Measurements from ENCODE around the gene DMD. TPM values are rescaled to one million over a fixed set of nuclear protein-coding genes. Genes with fewer than 3 reads are reported as not detected.

DMD gene
- total RNA-seq, 1 donor, result 32.4 TPM

DNA sequence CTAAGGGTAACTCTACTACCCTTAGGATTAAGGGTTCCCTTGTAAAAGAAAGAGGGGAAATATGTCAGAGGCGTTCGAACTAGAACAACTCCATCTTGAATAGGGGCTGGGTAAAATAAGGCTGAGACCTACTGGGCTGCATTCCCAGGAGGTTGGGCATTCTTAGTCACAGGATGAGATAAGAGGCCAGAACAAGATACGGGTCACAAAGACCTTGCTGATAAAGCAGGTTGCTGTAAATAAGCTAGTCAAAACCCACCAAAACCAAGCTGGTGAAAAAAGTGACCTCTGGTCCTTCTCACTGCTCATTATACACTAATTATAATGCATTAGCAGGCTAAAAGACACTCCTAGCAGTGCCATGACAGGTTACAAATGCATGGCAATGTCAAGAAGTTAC is 922.0 kb downstream of the DMD start:
- TF ChIP-seq CTCF (IDR thresholded peaks at IDR 0.05; ENCODE audit: insufficient read depth, low read depth, low read length), result no peak
- H3K4me3 ChIP-seq (ENCODE audit: low read depth, low read length), result no peak overlapping the region
- no peak for DNase-seq (ENCODE audit: low read depth)

GRCh38 chrX:32281853-32282252 is 929.5 kb downstream of the DMD start:
- no peak for DNase-seq (ENCODE audit: low read depth)
- TF ChIP-seq CTCF (IDR thresholded peaks at IDR 0.05; ENCODE audit: insufficient read depth, low read depth, low read length), result no peak
- H3K4me3 ChIP-seq (ENCODE audit: low read depth, low read length), result no peak overlapping the region

- no peak for DNase-seq (ENCODE audit: low read depth)
- H3K4me3 ChIP-seq (ENCODE audit: low read depth, low read length), result no peak overlapping the region
- no peak for TF ChIP-seq CTCF (IDR thresholded peaks at IDR 0.05; ENCODE audit: insufficient read depth, low read depth, low read length)
Observed at GRCh38 chrX:32280921-32281320, 930.4 kb downstream of the DMD start.

GRCh38 chrX:32280489-32280888 is 930.9 kb downstream of the DMD start:
- H3K4me3 ChIP-seq (ENCODE audit: low read depth, low read length), result no peak overlapping the region
- DNase-seq (ENCODE audit: low read depth), result no peak
- TF ChIP-seq CTCF (IDR thresholded peaks at IDR 0.05; ENCODE audit: insufficient read depth, low read depth, low read length), result no peak

DNA sequence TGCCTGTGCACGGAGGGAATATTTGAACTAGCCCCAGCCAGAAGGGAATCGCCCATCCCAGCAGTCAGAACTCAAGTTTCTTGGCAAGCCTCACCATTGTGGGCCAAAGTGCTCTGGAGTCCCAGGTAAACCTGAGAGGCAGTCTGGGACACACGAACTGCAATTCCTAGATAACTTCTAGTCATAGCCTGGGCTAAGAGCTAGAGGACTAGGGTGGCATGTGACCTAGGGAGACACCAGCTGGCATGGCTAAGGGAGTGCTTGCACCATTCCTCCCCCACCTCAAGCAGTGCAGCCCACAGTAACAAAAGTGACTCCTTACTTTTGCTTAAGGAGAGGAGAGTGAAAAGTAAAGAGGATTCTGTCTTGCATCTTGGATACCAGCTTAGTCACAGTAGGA is 935.2 kb downstream of the DMD start:
- no peak for DNase-seq (ENCODE audit: low read depth)
- no peak for TF ChIP-seq CTCF (IDR thresholded peaks at IDR 0.05; ENCODE audit: insufficient read depth, low read depth, low read length)

GRCh38 chrX:32269866-32270265 is 941.5 kb downstream of the DMD start:
- TF ChIP-seq CTCF (IDR thresholded peaks at IDR 0.05; ENCODE audit: insufficient read depth, low read depth, low read length), result no peak
- no peak for DNase-seq (ENCODE audit: low read depth)

More for the DNA sequence above, 935.2 kb downstream of the DMD start:
- no peak overlapping the region for H3K4me3 ChIP-seq (ENCODE audit: low read depth, low read length)

GRCh38 chrX:32268207-32268606 is 943.1 kb downstream of the DMD start:
- no peak for DNase-seq (ENCODE audit: low read depth)
- TF ChIP-seq CTCF (IDR thresholded peaks at IDR 0.05; ENCODE audit: insufficient read depth, low read depth, low read length), result no peak
- H3K4me3 ChIP-seq (ENCODE audit: low read depth, low read length), result no peak overlapping the region

More at GRCh38 chrX:32269866-32270265, 941.5 kb downstream of the DMD start:
- H3K4me3 ChIP-seq (ENCODE audit: low read depth, low read length), result no peak overlapping the region
